GM12874 (cell line): ENCODE measurements around the gene CLMN.

ENCODE experiments used
- CTCF ChIP-seq: IDR thresholded peaks from 2 replicates; pipeline ENCODE4 v1.5.1; 2011; ENCODE audit warnings: low read depth, mild to moderate bottlenecking, control low read depth, low read length, moderate library complexity; ENCODE audit not compliant: insufficient read depth

The CLMN gene

GRCh38 chr14:95190346-95190840 is 129.3 kb downstream of the CLMN start:
- TF ChIP-seq CTCF: no peak

- TF ChIP-seq CTCF: no peak
Observed at GRCh38 chr14:95189367-95190132, 130.2 kb downstream of the CLMN start.

DNA sequence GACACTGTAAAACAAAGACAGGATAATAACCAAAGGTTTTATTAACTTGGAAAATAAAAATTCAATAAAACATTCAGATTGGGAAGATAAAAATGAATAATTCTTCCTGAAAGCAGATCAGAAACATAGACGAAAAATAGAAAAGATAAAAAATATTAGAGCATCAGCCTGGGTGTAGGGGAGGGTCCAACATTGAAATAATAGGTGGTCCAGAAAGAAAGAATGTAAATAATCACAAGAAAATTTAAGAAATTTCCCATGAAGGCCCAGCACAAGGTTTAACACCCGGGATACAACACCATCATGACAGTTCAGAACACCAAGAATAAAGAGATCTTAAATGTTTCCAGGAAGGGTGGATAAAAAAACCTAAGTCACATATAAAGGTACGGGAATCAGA is 131.3 kb downstream of the CLMN start:
- no peak for TF ChIP-seq CTCF

DNA sequence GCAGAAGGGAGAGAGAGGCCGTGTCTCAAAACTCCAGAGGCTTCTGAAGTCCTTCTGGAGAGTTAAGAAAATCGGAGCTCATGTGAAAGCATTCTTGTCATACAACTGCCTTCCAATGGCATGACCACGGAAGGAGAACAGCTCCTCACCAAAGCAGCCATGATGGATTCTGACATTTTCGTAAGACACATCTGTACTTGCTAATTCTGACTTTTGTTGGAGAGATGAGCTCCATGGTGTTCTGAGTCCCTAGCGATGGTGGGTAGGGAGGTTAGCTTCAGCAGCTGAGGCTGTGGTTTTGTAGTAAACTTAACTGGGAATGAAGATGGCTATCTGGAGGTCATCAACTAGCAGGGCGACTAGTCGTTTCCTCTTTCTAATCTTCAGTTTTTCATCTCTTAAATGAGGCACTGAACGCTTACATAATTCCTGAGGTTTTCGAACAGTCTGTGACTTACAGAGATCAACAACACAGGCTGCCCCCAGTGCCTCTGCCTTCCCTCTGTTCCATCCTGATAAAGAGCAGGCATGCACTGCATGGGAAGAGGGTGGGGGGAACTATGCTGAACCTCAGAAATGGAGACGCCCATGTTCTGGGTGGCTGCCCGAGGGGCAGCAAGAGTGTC is 133.8 kb downstream of the CLMN start:
- no peak for TF ChIP-seq CTCF

- no peak for TF ChIP-seq CTCF
Observed at GRCh38 chr14:95185033-95185766, 134.5 kb downstream of the CLMN start.

GRCh38 chr14:95184413-95184790 is 135.3 kb downstream of the CLMN start:
- no peak for TF ChIP-seq CTCF
